H9 (cell line): ENCODE results near the gene ATF7. TPM values are rescaled to one million over a fixed set of nuclear protein-coding genes. Genes with fewer than 3 reads are reported as not detected.

Experiments used
- DNase-seq: peaks from one replicate; pipeline ENCODE4 v3.0.0-alpha.2; 2017
- H2AFZ ChIP-seq: one replicate; pipeline ENCODE4 v1.6.1; 2013; ENCODE audit warnings: mild to moderate bottlenecking, low read length, control low read depth, moderate library complexity
- H2AK5ac ChIP-seq: 2 replicates; pipeline ENCODE4 v1.6.1; 2013; ENCODE audit warnings: low read length, control low read depth, mixed read lengths; ENCODE audit not compliant: insufficient read length
- H2BK120ac ChIP-seq: one replicate; pipeline ENCODE4 v1.6.1; 2013; ENCODE audit warnings: low read depth, mild to moderate bottlenecking, low read length, control low read depth, inconsistent platforms; ENCODE audit not compliant: poor library complexity, severe bottlenecking
- H2BK12ac ChIP-seq: 2 replicates; pipeline ENCODE4 v1.6.1; 2013; ENCODE audit warnings: low read length, control low read depth, mixed read lengths, low read depth; ENCODE audit not compliant: insufficient read length
- H2BK15ac ChIP-seq: 2 replicates; pipeline ENCODE4 v1.6.1; 2013; ENCODE audit warnings: low read depth, low read length, control low read depth
- H2BK20ac ChIP-seq: one replicate; pipeline ENCODE4 v1.6.1; 2013; ENCODE audit warnings: low read depth, mild to moderate bottlenecking, low read length, control low read depth, inconsistent platforms; ENCODE audit not compliant: poor library complexity, severe bottlenecking
- H2BK5ac ChIP-seq: 2 replicates; pipeline ENCODE4 v1.6.1; 2013; ENCODE audit warnings: low read length, control low read depth, mixed read lengths; ENCODE audit not compliant: insufficient read length
- H3K14ac ChIP-seq: 2 replicates; pipeline ENCODE4 v1.6.1; 2013; ENCODE audit warnings: low read length, control low read depth; ENCODE audit not compliant: insufficient read depth
- H3K18ac ChIP-seq: 2 replicates; pipeline ENCODE4 v1.6.1; 2013; ENCODE audit warnings: low read depth, mild to moderate bottlenecking, mixed read lengths, low read length, control low read depth; ENCODE audit not compliant: insufficient read length
- H3K23ac ChIP-seq: 2 replicates; pipeline ENCODE4 v1.6.1; 2013; ENCODE audit warnings: low read length, control low read depth, mixed read lengths, low read depth; ENCODE audit not compliant: insufficient read length
- H3K23me2 ChIP-seq: 2 replicates; pipeline ENCODE4 v1.6.1; 2013; ENCODE audit warnings: low read depth, mild to moderate bottlenecking, mixed read lengths, low read length, control low read depth; ENCODE audit not compliant: insufficient read length, poor library complexity, severe bottlenecking
- H3K27ac ChIP-seq: 2 replicates; pipeline ENCODE4 v1.5.1; 2013; ENCODE audit warnings: low read length, control low read depth, mixed read lengths, low read depth; ENCODE audit not compliant: insufficient read length
- H3K27me3 ChIP-seq: 2 replicates; pipeline ENCODE4 v1.6.1; 2013; ENCODE audit warnings: low read length, control low read depth, inconsistent platforms; ENCODE audit not compliant: insufficient read depth
- H3K4ac ChIP-seq: 2 replicates; pipeline ENCODE4 v1.6.1; 2013; ENCODE audit warnings: low read depth, mild to moderate bottlenecking, control low read depth, inconsistent platforms, low read length, moderate library complexity
- H3K4me1 ChIP-seq: 2 replicates; pipeline ENCODE4 v1.6.1; 2013; ENCODE audit warnings: low read length, control low read depth, inconsistent platforms; ENCODE audit not compliant: insufficient read depth
- H3K4me2 ChIP-seq: 2 replicates; pipeline ENCODE4 v1.6.1; 2013; ENCODE audit warnings: low read length, control low read depth, mixed read lengths; ENCODE audit not compliant: insufficient read length, insufficient read depth
- H3K56ac ChIP-seq: 2 replicates; pipeline ENCODE4 v1.6.1; 2013; ENCODE audit warnings: low read depth, mild to moderate bottlenecking, mixed read lengths, low read length, control low read depth; ENCODE audit not compliant: insufficient read length
- H3K79me1 ChIP-seq: 2 replicates; pipeline ENCODE4 v1.6.1; 2013; ENCODE audit warnings: low read depth, mild to moderate bottlenecking, moderate library complexity, low read length, control low read depth, inconsistent platforms; ENCODE audit not compliant: insufficient read depth, poor library complexity, severe bottlenecking
- H3K79me2 ChIP-seq: 2 replicates; pipeline ENCODE4 v1.6.1; 2013; ENCODE audit warnings: low read length, control low read depth, inconsistent platforms; ENCODE audit not compliant: insufficient read depth
- H3K9ac ChIP-seq: 2 replicates; pipeline ENCODE4 v1.6.1; 2013; ENCODE audit warnings: low read length, control low read depth, mixed read lengths; ENCODE audit not compliant: insufficient read length; ENCODE audit errors: extremely low read depth
- H3K9me3 ChIP-seq: one replicate; pipeline ENCODE4 v1.6.1; 2013; ENCODE audit warnings: low read depth, low read length, inconsistent platforms; ENCODE audit not compliant: control insufficient read depth
- H3T11ph ChIP-seq: one replicate; pipeline ENCODE4 v1.6.1; 2013; ENCODE audit warnings: mild to moderate bottlenecking, low read length, control low read depth, inconsistent platforms
- H4K20me1 ChIP-seq: one replicate; pipeline ENCODE4 v1.6.1; 2013; ENCODE audit not compliant: control insufficient read depth, insufficient read length, insufficient read depth
- H4K5ac ChIP-seq: 2 replicates; pipeline ENCODE4 v1.6.1; 2013; ENCODE audit warnings: low read depth, mild to moderate bottlenecking, mixed read lengths, low read length, control low read depth; ENCODE audit not compliant: insufficient read length
- H4K8ac ChIP-seq: replicated peaks from 2 replicates; pipeline ENCODE4 v1.6.1; 2013; ENCODE audit warnings: low read length, control low read depth, mixed read lengths, low read depth; ENCODE audit not compliant: insufficient read length
- H4K91ac ChIP-seq: 2 replicates; pipeline ENCODE4 v1.6.1; 2013; ENCODE audit warnings: low read depth, mild to moderate bottlenecking, moderate library complexity, mixed read lengths, low read length, control low read depth; ENCODE audit not compliant: insufficient read length
- H3K27ac Mint-ChIP-seq, 3 experiments: 2 replicates in 2 of 3; 3 replicates in 1 of 3; pipeline ENCODE4 v1.8.0; 2020 to 2021; ENCODE audit warnings: mixed read lengths in 3 of 3, mild to moderate bottlenecking in 1 of 3, moderate library complexity in 1 of 3
- H3K27me3 Mint-ChIP-seq: 2 replicates; pipeline ENCODE4 v1.8.0; 2021; ENCODE audit warnings: low read depth, mild to moderate bottlenecking, moderate library complexity, mixed read lengths
- H3K36me3 Mint-ChIP-seq, 3 experiments: 2 replicates in 2 of 3; 3 replicates in 1 of 3; pipeline ENCODE4 v1.8.0; 2020 to 2021; ENCODE audit warnings: low read depth in 3 of 3, mixed read lengths in 3 of 3; ENCODE audit not compliant: insufficient read depth in 1 of 3
- H3K4me1 Mint-ChIP-seq, 2 experiments: 2 replicates each; pipeline ENCODE4 v1.8.0; 2020; ENCODE audit warnings: mixed read lengths in 2 of 2
- H3K4me3 Mint-ChIP-seq, 2 experiments: 2 replicates in 1 of 2; 3 replicates in 1 of 2; pipeline ENCODE4 v1.8.0; 2020 to 2021; ENCODE audit warnings: mild to moderate bottlenecking in 2 of 2, mixed read lengths in 2 of 2, moderate library complexity in 1 of 2
- H3K9me3 Mint-ChIP-seq, 2 experiments: 2 replicates in 1 of 2; 3 replicates in 1 of 2; pipeline ENCODE4 v1.8.0; 2020; ENCODE audit warnings: mild to moderate bottlenecking in 2 of 2, mixed read lengths in 2 of 2, moderate library complexity in 1 of 2
- WGBS: extraction: QIAGEN DNeasy Blood & Tissue Kit; methylation state at CpG from one replicate; pipeline ENCODE4 v1.1.7; 2013; ENCODE audit warnings: missing lambda C conversion rate, low lambda C conversion rate, mixed read lengths; ENCODE audit not compliant: insufficient read length; ENCODE audit errors: extremely low coverage; 5-methylcytosine and 5-hydroxymethylcytosine counted together
- total RNA-seq: library from RNA; stranded (reverse); gene quantifications from 2 replicates; pipeline ENCODE4 v1.2.1, GENCODE V29; 2021
- TF ChIP-seq, protein P1 (sequence below): fragments of 200-600 bp; sonication (generic); conservative IDR thresholded peaks from 3 replicates; pipeline ENCODE4 v1.8.0; 2021; ENCODE audit warnings: antibody characterized with exemption, mild to moderate bottlenecking

The ATF7 gene
- total RNA-seq, 1 experiment from 2014 or later = 17.7 TPM

DNA sequence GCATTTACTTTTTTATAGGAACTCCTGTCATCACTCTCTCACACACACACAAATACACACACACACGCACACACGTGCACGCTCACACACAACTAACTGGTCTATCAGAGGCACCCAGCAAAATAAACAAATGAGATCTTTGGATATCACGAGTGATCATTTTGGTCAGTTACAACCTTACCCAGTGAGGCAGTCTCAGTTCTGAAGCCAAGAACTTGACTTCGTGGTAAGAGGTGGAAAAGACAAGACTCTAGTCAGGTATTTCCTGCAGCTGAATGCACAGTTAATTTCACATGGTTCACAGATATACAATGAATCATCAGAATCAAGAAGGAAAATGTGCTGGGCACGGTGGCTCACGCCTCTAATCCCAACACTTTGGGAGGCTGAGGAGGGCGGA lies 39.4 kb downstream of the ATF7 start:
- Histone ChIP-seq H3K9me3 (no peaks in the 10 kb centered on the region), H3K23me2 (no peaks in the 10 kb centered on the region), H2AFZ (no peak overlapping the region), H3K23ac (no peak overlapping the region), H3T11ph (no peak overlapping the region), H4K20me1 (no peaks in the 10 kb centered on the region), H2BK20ac (no peak overlapping the region), H2AK5ac (no peak overlapping the region), H2BK12ac (no peak overlapping the region), H3K27ac (no peak overlapping the region), H3K4ac (no peak overlapping the region), H2BK5ac (no peak overlapping the region), H3K14ac (no peak overlapping the region), H3K18ac (no peak overlapping the region), H4K5ac (no peak overlapping the region), H3K56ac (no peak overlapping the region), H2BK120ac (no peak overlapping the region), H4K8ac (no peak overlapping the region), H3K79me2 (no peaks in the 10 kb centered on the region), H3K4me2 (no peak overlapping the region), H2BK15ac (no peak overlapping the region), H3K9ac (no peak overlapping the region), H4K91ac (no peak overlapping the region), H3K27me3 (no peaks in the 10 kb centered on the region), H3K4me1 (0 out of 2 replicates have a peak, but pooled peaks cover under 1% of the 10 kb centered on the region), H3K79me1 (no peaks in the 10 kb centered on the region)
- TF ChIP-seq, protein P1, sequence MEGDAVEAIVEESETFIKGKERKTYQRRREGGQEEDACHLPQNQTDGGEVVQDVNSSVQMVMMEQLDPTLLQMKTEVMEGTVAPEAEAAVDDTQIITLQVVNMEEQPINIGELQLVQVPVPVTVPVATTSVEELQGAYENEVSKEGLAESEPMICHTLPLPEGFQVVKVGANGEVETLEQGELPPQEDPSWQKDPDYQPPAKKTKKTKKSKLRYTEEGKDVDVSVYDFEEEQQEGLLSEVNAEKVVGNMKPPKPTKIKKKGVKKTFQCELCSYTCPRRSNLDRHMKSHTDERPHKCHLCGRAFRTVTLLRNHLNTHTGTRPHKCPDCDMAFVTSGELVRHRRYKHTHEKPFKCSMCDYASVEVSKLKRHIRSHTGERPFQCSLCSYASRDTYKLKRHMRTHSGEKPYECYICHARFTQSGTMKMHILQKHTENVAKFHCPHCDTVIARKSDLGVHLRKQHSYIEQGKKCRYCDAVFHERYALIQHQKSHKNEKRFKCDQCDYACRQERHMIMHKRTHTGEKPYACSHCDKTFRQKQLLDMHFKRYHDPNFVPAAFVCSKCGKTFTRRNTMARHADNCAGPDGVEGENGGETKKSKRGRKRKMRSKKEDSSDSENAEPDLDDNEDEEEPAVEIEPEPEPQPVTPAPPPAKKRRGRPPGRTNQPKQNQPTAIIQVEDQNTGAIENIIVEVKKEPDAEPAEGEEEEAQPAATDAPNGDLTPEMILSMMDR = no peak
- H3K36me3 Mint-ChIP-seq = peaks cover 4 to 12% (median 11%) of the 10 kb centered on the region in 3 experiments
- H3K9me3 Mint-ChIP-seq = peaks cover 7 to 10% of the 10 kb centered on the region in 2 experiments
- no peak for DNase-seq
- H3K4me1 Mint-ChIP-seq = peaks cover 4% of the 10 kb centered on the region in 2 experiments
- H3K4me3 Mint-ChIP-seq = no peak overlapping the region
- WGBS = no CpG with 5 or more reads among the region's 8 CpGs
- no peak overlapping the region for H3K27ac Mint-ChIP-seq
- no peaks in the 10 kb centered on the region for H3K27me3 Mint-ChIP-seq
